GM12878 (cell line): ENCODE measurements around the gene ADD1.

ENCODE experiments used
- HDAC2 ChIP-seq: fragments of 200-600 bp; sonication (generic); IDR thresholded peaks from 2 replicates; pipeline ENCODE4 v1.6.1; 2017
- MAX ChIP-seq: IDR thresholded peaks from 2 replicates; pipeline ENCODE4 v1.6.1; 2012; ENCODE audit warnings: low read depth, low read length, improper control_type of control experiment
- SMAD1 ChIP-seq: fragments of 450-650 bp; IDR thresholded peaks from 2 replicates; pipeline ENCODE4 v1.6.1; 2018; ENCODE audit warnings: mild to moderate bottlenecking, low read depth; ENCODE audit not compliant: partially characterized antibody
- TF ChIP-seq, protein P1 (sequence below): IDR thresholded peaks from 2 replicates; pipeline ENCODE4 v1.6.1; 2012; ENCODE audit warnings: low read length, inconsistent platforms
- TF ChIP-seq, protein P2 (sequence below): IDR thresholded peaks from 2 replicates; pipeline ENCODE4 v1.6.1; 2011; ENCODE audit warnings: low read depth, low read length, improper control_type of control experiment, borderline replicate concordance

- TF ChIP-seq MAX (no peak), HDAC2 (no peak), SMAD1 (no peak)
- TF ChIP-seq, protein P1, sequence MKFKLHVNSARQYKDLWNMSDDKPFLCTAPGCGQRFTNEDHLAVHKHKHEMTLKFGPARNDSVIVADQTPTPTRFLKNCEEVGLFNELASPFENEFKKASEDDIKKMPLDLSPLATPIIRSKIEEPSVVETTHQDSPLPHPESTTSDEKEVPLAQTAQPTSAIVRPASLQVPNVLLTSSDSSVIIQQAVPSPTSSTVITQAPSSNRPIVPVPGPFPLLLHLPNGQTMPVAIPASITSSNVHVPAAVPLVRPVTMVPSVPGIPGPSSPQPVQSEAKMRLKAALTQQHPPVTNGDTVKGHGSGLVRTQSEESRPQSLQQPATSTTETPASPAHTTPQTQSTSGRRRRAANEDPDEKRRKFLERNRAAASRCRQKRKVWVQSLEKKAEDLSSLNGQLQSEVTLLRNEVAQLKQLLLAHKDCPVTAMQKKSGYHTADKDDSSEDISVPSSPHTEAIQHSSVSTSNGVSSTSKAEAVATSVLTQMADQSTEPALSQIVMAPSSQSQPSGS = no peak
- TF ChIP-seq, protein P2, sequence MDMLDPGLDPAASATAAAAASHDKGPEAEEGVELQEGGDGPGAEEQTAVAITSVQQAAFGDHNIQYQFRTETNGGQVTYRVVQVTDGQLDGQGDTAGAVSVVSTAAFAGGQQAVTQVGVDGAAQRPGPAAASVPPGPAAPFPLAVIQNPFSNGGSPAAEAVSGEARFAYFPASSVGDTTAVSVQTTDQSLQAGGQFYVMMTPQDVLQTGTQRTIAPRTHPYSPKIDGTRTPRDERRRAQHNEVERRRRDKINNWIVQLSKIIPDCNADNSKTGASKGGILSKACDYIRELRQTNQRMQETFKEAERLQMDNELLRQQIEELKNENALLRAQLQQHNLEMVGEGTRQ = no peak
Measured at GRCh38 chr4:2817701-2818350, 25.8 kb upstream of the ADD1 start.
